ENCODE data around the gene HBG1.

Gene HBG1

GRCh38 chr11:5226732-5227310 lies 22.8 kb downstream of the HBG1 start, which contains the start of gene HBB:
TSS of gene HBB (minus strand) at chr11:5227071. CDS start at chr11:5227021, 50 bp downstream.
- peak; percentile 14 for DNase-seq (ENCODE audit: low read depth)
- H3K4me3 ChIP-seq (ENCODE audit: low read length) = no peak within 1 kb of the TSS
- TF ChIP-seq, protein P1, sequence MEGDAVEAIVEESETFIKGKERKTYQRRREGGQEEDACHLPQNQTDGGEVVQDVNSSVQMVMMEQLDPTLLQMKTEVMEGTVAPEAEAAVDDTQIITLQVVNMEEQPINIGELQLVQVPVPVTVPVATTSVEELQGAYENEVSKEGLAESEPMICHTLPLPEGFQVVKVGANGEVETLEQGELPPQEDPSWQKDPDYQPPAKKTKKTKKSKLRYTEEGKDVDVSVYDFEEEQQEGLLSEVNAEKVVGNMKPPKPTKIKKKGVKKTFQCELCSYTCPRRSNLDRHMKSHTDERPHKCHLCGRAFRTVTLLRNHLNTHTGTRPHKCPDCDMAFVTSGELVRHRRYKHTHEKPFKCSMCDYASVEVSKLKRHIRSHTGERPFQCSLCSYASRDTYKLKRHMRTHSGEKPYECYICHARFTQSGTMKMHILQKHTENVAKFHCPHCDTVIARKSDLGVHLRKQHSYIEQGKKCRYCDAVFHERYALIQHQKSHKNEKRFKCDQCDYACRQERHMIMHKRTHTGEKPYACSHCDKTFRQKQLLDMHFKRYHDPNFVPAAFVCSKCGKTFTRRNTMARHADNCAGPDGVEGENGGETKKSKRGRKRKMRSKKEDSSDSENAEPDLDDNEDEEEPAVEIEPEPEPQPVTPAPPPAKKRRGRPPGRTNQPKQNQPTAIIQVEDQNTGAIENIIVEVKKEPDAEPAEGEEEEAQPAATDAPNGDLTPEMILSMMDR (IDR thresholded peaks at IDR 0.05; ENCODE audit: insufficient read depth, low read depth, low read length, missing control alignments) = no peak

GRCh38 chr11:5225480-5225871 lies 24.2 kb downstream of the HBG1 start:
- no peak for DNase-seq (ENCODE audit: low read depth)
- TF ChIP-seq, protein P1 (IDR thresholded peaks at IDR 0.05; ENCODE audit: insufficient read depth, low read depth, low read length, missing control alignments) = no peak
- H3K4me3 ChIP-seq (ENCODE audit: low read length) = no peak overlapping the region

- TF ChIP-seq, protein P1 (IDR thresholded peaks at IDR 0.05; ENCODE audit: insufficient read depth, low read depth, low read length, missing control alignments) = no peak
- no peak overlapping the region for H3K4me3 ChIP-seq (ENCODE audit: low read length)
- no peak for DNase-seq (ENCODE audit: low read depth)
Measured at GRCh38 chr11:5224538-5225479, 24.8 kb downstream of the HBG1 start.

DNA sequence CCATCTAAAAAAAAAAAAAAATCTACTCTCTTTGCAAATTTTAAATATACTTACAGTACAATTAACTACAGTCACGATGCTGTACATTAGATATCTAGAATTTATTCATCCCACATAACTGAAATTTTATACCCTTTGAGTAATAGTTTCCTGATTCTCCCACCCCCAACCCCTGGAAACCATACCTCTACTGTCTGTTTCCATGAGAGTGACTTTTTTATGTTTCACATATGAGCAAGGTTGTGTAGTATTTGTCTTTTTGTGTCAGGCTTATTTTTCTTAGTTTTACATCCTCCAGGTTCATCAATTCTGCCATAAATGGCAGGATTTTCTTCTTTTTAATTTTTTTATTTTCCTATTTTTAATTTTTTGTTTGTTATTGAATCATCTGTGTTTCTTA lies 26.0 kb downstream of the HBG1 start:
- H3K4me3 ChIP-seq (ENCODE audit: low read length) = no peak overlapping the region
- no peak for DNase-seq (ENCODE audit: low read depth)
- TF ChIP-seq, protein P1 (IDR thresholded peaks at IDR 0.05; ENCODE audit: insufficient read depth, low read depth, low read length, missing control alignments) = no peak

- DNase-seq (ENCODE audit: low read depth) = no peak
- TF ChIP-seq, protein P1 (IDR thresholded peaks at IDR 0.05; ENCODE audit: insufficient read depth, low read depth, low read length, missing control alignments) = no peak
- no peak overlapping the region for H3K4me3 ChIP-seq (ENCODE audit: low read length)
Measured at GRCh38 chr11:5223146-5223545, 26.5 kb downstream of the HBG1 start.

GRCh38 chr11:5210376-5210885 lies 39.2 kb downstream of the HBG1 start:
- TF ChIP-seq, protein P1 (IDR thresholded peaks at IDR 0.05; ENCODE audit: insufficient read depth, low read depth, low read length, missing control alignments) = no peak
- H3K4me3 ChIP-seq (ENCODE audit: low read length) = no peak overlapping the region
- DNase-seq (ENCODE audit: low read depth) = no peak
